ENCODE data around the gene FAM222A. TPM values are rescaled to one million over a fixed set of nuclear protein-coding genes. Genes with fewer than 3 reads are reported as not detected.
A peak's percentile ranks its signal among the peaks of the same experiment; 100 is the strongest.

FAM222A gene
- total and polyA plus RNA-seq, 12 donors = 9.2 to 57.8 (median 25.3) TPM

DNA sequence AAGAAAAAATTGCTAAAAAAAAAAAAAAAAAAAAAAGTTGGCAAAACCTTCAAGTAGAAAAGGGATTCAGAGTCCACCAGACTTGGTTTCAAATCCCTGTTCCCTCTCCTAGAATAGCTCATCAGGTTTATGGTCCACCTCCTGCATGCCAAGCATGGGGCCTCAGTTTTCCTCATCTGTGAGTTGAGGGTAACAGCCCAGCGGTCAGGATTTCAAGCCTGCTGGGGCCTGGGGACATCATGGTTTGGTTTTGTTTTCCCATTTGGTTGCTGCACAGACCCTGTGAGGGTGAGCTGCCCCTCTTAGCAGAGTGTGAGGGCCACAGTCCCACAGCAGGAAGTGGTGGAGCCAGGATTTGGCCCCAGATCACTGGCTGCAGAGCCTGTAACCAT, 12.5 kb downstream of the FAM222A start:
- Histone ChIP-seq H3K9me3 (replicated peaks in 1 of 3) (no peaks in the 10 kb centered on the region), H3K36me3 (replicated peaks in 1 of 2) (no peaks in the 10 kb centered on the region), H3K27ac (peak overlapping the region in 1 of 5 donors; percentile 42), H3K27me3 (no peaks in the 10 kb centered on the region), H3K4me1 (replicated peaks in 1 of 2) (peaks cover 38 to 52% of the 10 kb centered on the region in 2 donors), H3K4me3 (no peak overlapping the region)
- peak in 1 of 7 donors; percentile 8 for DNase-seq
- intact Hi-C loops (cut with DNase I) = no loop called here
- WGBS, 4 donors = 93 to 100% (median 97%) methylated on average over 1 of the region's 1 CpG
- TF ChIP-seq, protein P1, sequence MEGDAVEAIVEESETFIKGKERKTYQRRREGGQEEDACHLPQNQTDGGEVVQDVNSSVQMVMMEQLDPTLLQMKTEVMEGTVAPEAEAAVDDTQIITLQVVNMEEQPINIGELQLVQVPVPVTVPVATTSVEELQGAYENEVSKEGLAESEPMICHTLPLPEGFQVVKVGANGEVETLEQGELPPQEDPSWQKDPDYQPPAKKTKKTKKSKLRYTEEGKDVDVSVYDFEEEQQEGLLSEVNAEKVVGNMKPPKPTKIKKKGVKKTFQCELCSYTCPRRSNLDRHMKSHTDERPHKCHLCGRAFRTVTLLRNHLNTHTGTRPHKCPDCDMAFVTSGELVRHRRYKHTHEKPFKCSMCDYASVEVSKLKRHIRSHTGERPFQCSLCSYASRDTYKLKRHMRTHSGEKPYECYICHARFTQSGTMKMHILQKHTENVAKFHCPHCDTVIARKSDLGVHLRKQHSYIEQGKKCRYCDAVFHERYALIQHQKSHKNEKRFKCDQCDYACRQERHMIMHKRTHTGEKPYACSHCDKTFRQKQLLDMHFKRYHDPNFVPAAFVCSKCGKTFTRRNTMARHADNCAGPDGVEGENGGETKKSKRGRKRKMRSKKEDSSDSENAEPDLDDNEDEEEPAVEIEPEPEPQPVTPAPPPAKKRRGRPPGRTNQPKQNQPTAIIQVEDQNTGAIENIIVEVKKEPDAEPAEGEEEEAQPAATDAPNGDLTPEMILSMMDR (IDR thresholded peaks at IDR 0.05) = no peak
- no peak for TF ChIP-seq POLR2A (IDR thresholded peaks at IDR 0.05)

DNA sequence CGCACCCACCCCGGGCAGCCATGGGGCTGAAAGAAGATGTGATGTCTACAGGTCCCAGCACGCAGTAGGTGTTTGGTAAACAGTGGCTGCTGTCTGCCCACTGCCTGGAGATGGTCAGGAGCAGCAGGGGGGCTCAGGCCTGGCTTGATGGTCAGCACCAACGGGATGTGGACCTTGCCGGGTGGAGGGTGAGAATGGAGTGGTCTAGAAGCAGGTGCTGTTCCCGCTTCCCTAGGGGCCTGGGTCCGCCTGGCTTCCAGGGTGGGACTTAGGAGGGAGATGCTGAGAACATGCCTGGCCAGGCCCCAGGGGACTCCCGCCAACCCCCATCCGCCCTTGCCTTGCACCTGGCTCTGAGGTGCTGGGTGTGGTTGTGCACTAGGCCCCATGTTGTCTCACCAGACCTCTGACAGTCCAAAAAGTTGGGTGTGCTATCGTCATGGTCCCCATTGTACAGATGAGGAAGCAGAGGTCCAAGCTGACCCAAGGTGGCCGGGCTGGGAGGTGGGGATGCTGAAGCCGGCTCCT, 12.9 kb downstream of the FAM222A start:
- WGBS, 4 donors = 63 to 81% (median 77%) methylated on average over 4 to 12 of the region's 12 CpGs

DNA sequence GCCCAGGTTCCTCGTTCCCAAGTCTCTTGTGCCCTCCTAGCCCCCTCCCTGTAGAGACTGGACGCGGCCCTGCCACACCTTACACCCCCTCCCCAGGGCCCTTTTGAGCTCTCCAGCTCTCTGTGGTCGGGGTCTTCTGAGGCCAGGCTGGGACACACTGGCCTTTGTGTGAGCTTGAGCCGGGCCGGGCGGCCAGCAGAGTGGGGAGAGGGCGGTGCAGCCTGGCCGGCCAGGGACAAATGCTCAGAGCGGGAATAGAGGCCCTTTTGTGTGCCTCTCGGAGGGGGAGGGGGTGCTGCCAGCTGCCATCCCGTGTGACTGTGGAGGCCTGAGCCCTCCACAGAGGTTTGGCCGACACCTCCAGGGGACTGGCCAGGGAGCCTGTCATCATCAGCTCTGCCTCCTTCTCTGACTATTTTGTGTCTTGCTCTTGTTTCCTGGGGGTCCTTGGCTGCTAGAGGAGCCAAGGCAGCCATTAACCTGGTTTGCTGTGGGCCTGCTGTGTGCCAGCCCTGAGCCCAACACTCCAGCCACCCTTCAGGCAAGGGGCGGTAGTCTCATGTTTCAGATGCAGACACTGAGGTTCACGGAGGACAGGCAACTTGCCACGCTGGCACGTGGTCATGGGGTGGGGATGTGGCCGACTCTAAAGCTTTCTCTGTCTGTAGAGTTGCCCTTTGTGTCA, 13.6 kb downstream of the FAM222A start:
- Histone ChIP-seq H3K36me3 (replicated peaks in 1 of 2) (no peaks in the 10 kb centered on the region), H3K4me3 (no peak overlapping the region), H3K27me3 (no peaks in the 10 kb centered on the region), H3K4me1 (replicated peaks in 1 of 2) (peaks cover 27 to 42% of the 10 kb centered on the region in 2 donors), H3K27ac (peak overlapping the region in 3 of 5 donors; percentile 13 to 34 (median 29)), H3K9me3 (replicated peaks in 1 of 3) (no peaks in the 10 kb centered on the region)
- peak in 4 of 7 donors; percentile 36 to 69 (median 46) for DNase-seq
- intact Hi-C loops (cut with DNase I) = no loop called here
- no peak for TF ChIP-seq POLR2A (IDR thresholded peaks at IDR 0.05)
- TF ChIP-seq, protein P1 (IDR thresholded peaks at IDR 0.05) = no peak
- 57 to 72% (median 67%) methylated on average over 5 to 18 of the region's 18 CpGs for WGBS, 4 donors

More for the DNA sequence above, 12.9 kb downstream of the FAM222A start:
- DNase-seq = peak in 3 of 7 donors; percentile 13 to 39 (median 14)
- peaks cover 33 to 48% of the 10 kb centered on the region in 2 donors for H3K4me1 ChIP-seq (replicated peaks in 1 of 2)
- no peak overlapping the region for H3K4me3 ChIP-seq
- H3K27me3 ChIP-seq = no peaks in the 10 kb centered on the region
- H3K27ac ChIP-seq = peak overlapping the region in 3 of 5 donors; percentile 13 to 42 (median 34)
- no peaks in the 10 kb centered on the region for H3K36me3 ChIP-seq (replicated peaks in 1 of 2)
- TF ChIP-seq, protein P1 (IDR thresholded peaks at IDR 0.05) = no peak
- no peak for TF ChIP-seq POLR2A (IDR thresholded peaks at IDR 0.05)
- intact Hi-C loops (cut with DNase I) = no loop called here
- no peaks in the 10 kb centered on the region for H3K9me3 ChIP-seq (replicated peaks in 1 of 3)

DNA sequence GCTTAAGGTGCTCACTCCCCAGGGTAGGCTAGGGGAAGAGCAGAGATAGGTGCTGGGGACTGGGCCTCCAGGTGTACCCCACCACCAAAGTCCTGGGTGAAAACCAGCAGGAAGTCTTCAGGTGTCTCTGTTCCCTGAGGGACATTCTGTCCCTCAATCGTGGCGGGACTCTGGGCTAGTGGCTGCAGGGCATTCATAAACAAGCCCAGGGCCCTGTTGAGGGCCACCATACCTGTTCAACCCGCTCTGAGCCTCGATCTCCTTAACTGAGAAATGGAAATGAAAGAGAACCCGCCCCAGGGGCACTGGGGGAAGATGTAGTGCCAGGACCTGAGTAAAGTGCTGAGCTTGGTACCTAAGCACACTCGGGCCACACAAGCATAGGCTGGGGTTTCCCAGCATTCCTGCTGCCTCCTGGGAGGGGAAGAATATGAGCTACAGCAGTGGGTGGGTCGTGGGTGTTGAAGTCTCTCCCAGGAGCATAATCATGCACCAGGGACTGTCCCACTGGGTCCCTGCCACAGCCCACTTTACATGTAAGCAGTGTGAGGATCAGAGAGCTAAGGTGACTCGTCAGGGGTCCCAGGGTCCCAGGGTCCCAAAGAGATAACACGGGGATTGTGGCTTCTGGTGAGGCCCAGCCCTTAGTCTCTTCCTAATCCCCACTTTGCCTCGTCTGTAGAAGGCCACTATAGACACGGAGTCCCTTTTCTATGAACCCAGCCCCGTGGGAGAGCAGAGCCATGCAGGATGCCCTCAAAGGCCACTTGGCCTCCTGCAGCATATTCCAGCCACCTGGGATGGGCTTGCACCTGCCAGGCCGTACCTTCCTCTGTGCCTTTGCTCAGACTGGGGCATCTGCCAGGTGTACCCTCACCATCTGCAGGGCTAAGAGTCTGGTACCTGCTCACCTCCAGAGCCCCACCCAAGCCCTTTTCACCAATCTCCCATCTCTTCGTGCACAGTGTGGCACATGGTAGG, 14.4 kb downstream of the FAM222A start:
- Histone ChIP-seq H3K27me3 (no peaks in the 10 kb centered on the region), H3K27ac (peak overlapping the region in 3 of 5 donors; percentile 13 to 34 (median 29)), H3K4me1 (replicated peaks in 1 of 2) (peaks cover 18 to 33% of the 10 kb centered on the region in 2 donors), H3K9me3 (replicated peaks in 1 of 3) (no peaks in the 10 kb centered on the region), H3K4me3 (no peak overlapping the region), H3K36me3 (replicated peaks in 1 of 2) (no peaks in the 10 kb centered on the region)
- intact Hi-C loops (cut with DNase I) = no loop called here
- 81 to 87% (median 83%) methylated on average over 10 to 14 of the region's 14 CpGs for WGBS, 4 donors
- DNase-seq = peak in 3 of 7 donors; percentile 10 to 47 (median 12)
- no peak for TF ChIP-seq POLR2A (IDR thresholded peaks at IDR 0.05)
- TF ChIP-seq, protein P1 (IDR thresholded peaks at IDR 0.05) = no peak
